ENCODE results near the gene ATXN10. TPM values are rescaled to one million over a fixed set of nuclear protein-coding genes. Genes with fewer than 3 reads are reported as not detected.

Gene ATXN10
- total and polyA plus RNA-seq, 10 of the 15 experiments (the other 5 are each of a cell fraction or from before 2014, with no cell fraction given): 29.2 to 249 (median 146) TPM

DNA sequence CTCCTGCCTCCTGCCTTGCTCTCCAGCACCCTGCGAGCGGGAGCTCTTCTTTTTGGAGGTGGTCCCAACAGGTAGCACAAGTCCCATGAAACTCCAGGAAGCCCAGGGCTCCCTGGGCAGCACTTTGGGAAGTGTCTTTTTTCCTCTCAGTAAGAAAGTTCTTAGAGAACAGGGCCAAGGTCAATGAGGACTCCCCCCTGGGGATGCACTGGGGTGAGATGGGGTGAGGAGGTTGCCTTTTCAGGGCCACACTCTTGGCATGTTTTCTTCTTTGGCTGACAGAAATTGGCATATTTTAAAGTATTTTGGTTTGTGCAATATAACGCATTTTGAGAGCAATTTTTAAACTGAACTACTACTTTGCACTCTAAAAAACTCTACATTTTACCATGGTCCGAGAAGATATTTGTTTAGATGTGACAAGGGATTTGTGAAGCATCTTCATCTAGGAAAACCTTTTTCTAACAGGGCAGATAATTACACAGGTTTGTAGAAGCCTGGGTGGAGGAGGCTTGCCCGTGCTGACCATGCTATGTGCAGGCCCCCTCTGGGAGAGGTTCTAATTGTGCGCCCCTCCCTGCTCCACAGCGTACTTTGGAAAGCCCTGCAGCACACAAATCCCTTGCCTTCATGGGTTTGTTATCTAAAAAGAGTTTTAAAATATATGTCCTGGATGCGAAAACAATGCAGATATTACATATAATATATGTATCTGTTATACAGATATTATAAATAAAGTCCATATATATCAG, 165.0 kb downstream of the ATXN10 start:
- Histone ChIP-seq H3K27ac (ENCODE audit: control insufficient read depth, insufficient read depth) (no peak overlapping the region), H3K9ac (ENCODE audit: control insufficient read depth, insufficient read depth, low read length) (no peak overlapping the region), H4K20me1 (ENCODE audit: control insufficient read depth, insufficient read depth) (no peaks in the 10 kb centered on the region), H3K4me1 (ENCODE audit: control insufficient read depth, insufficient read depth, low read length) (no peaks in the 10 kb centered on the region), H3K36me3 (ENCODE audit: control insufficient read depth in 2 of 2, insufficient read depth in 2 of 2, low read length in 1 of 2) (peaks cover 0 to 2% of the 10 kb centered on the region in 2 experiments), H3K4me2 (ENCODE audit: control insufficient read depth, insufficient read depth) (no peak overlapping the region), H3K9me3 (replicated peaks; ENCODE audit: control insufficient read depth, insufficient read depth, low read length) (no peaks in the 10 kb centered on the region), H3K79me2 (ENCODE audit: control insufficient read depth, insufficient read depth, low read length) (no peaks in the 10 kb centered on the region), H3K4me3 (no peak overlapping the region), H2AFZ (ENCODE audit: control insufficient read depth, low read depth, low read length) (no peak overlapping the region), H3K27me3 (replicated peaks in 1 of 2; ENCODE audit: control insufficient read depth in 2 of 2, insufficient read depth in 2 of 2, low read length in 1 of 2) (no peaks in the 10 kb centered on the region)
- no peak for FAIRE-seq
- intact Hi-C loops (cut with micrococcal nuclease; ENCODE audit: unreplicated experiment) (no loop called here), in situ Hi-C loops (cut with MboI) (no loop called here)
- TF ChIP-seq NR2C1 (IDR thresholded peaks at IDR 0.05) (no peak), TCF3 (IDR thresholded peaks at IDR 0.05; ENCODE audit: borderline replicate concordance, insufficient read depth, low read depth, low read length) (no peak), SMAD5 (IDR thresholded peaks at IDR 0.05; ENCODE audit: low read depth) (no peak), WRNIP1 (IDR thresholded peaks at IDR 0.05; ENCODE audit: borderline replicate concordance, low read depth, low read length) (no peak)
- no TSS peak for BruUV-seq (replicated peaks)
- no peak for DNase-seq (ENCODE audit: low read depth, low spot score)
- POLR2A ChIA-PET: no interaction called here
- WGBS (ENCODE audit: insufficient coverage, insufficient replicate concordance, low lambda C conversion rate, missing lambda C conversion rate): over 99% methylated on average over 8 of the region's 8 CpGs
- RAD21 ChIA-PET (ENCODE audit: unreplicated experiment): no interaction called here
- CTCF ChIA-PET: no interaction called here
- ATAC-seq: no peak
- SMC1A ChIA-PET (ENCODE audit: uncharacterized antibody, unreplicated experiment): no interaction called here

DNA sequence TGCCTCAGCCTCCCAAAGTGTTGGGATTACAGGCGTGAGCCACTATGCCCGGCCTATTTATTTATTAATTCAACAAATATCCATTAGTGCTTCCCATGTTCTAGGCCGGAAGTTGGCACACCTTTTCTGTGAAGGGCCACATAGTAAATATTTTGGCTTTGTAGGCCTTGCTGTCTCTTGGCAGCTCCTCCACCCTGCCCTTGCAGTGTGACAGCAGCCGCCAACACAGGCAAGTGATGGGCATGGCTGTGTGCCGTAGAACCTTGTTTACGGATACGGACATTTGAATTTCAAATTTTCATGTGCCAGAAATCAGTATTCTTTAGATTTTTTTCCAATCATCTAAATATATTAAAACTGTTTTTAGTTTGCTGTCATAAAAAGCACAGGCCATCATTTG, 165.9 kb downstream of the ATXN10 start:
- CTCF ChIA-PET: no interaction called here
- WGBS (ENCODE audit: insufficient coverage, insufficient replicate concordance, low lambda C conversion rate, missing lambda C conversion rate): 97% methylated on average over 7 of the region's 7 CpGs
- RAD21 ChIA-PET (ENCODE audit: unreplicated experiment): no interaction called here
- DNase-seq (ENCODE audit: low read depth, low spot score): no peak
- Histone ChIP-seq H3K9ac (ENCODE audit: control insufficient read depth, insufficient read depth, low read length) (no peak overlapping the region), H4K20me1 (ENCODE audit: control insufficient read depth, insufficient read depth) (no peaks in the 10 kb centered on the region), H3K79me2 (ENCODE audit: control insufficient read depth, insufficient read depth, low read length) (no peaks in the 10 kb centered on the region), H3K4me2 (ENCODE audit: control insufficient read depth, insufficient read depth) (no peak overlapping the region), H3K4me1 (ENCODE audit: control insufficient read depth, insufficient read depth, low read length) (no peaks in the 10 kb centered on the region), H3K27ac (ENCODE audit: control insufficient read depth, insufficient read depth) (no peak overlapping the region), H3K36me3 (ENCODE audit: control insufficient read depth in 2 of 2, insufficient read depth in 2 of 2, low read length in 1 of 2) (peaks cover 0 to 3% of the 10 kb centered on the region in 2 experiments), H2AFZ (ENCODE audit: control insufficient read depth, low read depth, low read length) (no peak overlapping the region), H3K27me3 (replicated peaks in 1 of 2; ENCODE audit: control insufficient read depth in 2 of 2, insufficient read depth in 2 of 2, low read length in 1 of 2) (no peaks in the 10 kb centered on the region), H3K9me3 (replicated peaks; ENCODE audit: control insufficient read depth, insufficient read depth, low read length) (no peaks in the 10 kb centered on the region), H3K4me3 (no peak overlapping the region)
- intact Hi-C loops (cut with micrococcal nuclease; ENCODE audit: unreplicated experiment) (no loop called here), in situ Hi-C loops (cut with MboI) (no loop called here)
- POLR2A ChIA-PET: no interaction called here
- FAIRE-seq: no peak
- no TSS peak for BruUV-seq (replicated peaks)
- no peak for ATAC-seq
- SMC1A ChIA-PET (ENCODE audit: uncharacterized antibody, unreplicated experiment): no interaction called here
- TF ChIP-seq RCOR1 (conservative IDR thresholded peaks at IDR 0.05; ENCODE audit: low read depth, low read length) (no peak), YY1 (IDR thresholded peaks at IDR 0.05; ENCODE audit: low read depth, low read length) (no peak), SMAD1 (IDR thresholded peaks at IDR 0.05; ENCODE audit: low read depth, partially characterized antibody) (no peak)
- TF ChIP-seq, protein P1, sequence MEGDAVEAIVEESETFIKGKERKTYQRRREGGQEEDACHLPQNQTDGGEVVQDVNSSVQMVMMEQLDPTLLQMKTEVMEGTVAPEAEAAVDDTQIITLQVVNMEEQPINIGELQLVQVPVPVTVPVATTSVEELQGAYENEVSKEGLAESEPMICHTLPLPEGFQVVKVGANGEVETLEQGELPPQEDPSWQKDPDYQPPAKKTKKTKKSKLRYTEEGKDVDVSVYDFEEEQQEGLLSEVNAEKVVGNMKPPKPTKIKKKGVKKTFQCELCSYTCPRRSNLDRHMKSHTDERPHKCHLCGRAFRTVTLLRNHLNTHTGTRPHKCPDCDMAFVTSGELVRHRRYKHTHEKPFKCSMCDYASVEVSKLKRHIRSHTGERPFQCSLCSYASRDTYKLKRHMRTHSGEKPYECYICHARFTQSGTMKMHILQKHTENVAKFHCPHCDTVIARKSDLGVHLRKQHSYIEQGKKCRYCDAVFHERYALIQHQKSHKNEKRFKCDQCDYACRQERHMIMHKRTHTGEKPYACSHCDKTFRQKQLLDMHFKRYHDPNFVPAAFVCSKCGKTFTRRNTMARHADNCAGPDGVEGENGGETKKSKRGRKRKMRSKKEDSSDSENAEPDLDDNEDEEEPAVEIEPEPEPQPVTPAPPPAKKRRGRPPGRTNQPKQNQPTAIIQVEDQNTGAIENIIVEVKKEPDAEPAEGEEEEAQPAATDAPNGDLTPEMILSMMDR (IDR thresholded peaks at IDR 0.05 in 2 of 3, conservative IDR thresholded peaks at IDR 0.05 in 1 of 3; ENCODE audit: control insufficient read depth in 2 of 3, extremely low read depth in 1 of 3, insufficient read depth in 1 of 3, low read depth in 3 of 3, low read length in 3 of 3): no peak
- TF ChIP-seq, protein P2, sequence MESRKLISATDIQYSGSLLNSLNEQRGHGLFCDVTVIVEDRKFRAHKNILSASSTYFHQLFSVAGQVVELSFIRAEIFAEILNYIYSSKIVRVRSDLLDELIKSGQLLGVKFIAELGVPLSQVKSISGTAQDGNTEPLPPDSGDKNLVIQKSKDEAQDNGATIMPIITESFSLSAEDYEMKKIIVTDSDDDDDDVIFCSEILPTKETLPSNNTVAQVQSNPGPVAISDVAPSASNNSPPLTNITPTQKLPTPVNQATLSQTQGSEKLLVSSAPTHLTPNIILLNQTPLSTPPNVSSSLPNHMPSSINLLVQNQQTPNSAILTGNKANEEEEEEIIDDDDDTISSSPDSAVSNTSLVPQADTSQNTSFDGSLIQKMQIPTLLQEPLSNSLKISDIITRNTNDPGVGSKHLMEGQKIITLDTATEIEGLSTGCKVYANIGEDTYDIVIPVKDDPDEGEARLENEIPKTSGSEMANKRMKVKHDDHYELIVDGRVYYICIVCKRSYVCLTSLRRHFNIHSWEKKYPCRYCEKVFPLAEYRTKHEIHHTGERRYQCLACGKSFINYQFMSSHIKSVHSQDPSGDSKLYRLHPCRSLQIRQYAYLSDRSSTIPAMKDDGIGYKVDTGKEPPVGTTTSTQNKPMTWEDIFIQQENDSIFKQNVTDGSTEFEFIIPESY (IDR thresholded peaks at IDR 0.05): no peak
- TF ChIP-seq, protein P3, sequence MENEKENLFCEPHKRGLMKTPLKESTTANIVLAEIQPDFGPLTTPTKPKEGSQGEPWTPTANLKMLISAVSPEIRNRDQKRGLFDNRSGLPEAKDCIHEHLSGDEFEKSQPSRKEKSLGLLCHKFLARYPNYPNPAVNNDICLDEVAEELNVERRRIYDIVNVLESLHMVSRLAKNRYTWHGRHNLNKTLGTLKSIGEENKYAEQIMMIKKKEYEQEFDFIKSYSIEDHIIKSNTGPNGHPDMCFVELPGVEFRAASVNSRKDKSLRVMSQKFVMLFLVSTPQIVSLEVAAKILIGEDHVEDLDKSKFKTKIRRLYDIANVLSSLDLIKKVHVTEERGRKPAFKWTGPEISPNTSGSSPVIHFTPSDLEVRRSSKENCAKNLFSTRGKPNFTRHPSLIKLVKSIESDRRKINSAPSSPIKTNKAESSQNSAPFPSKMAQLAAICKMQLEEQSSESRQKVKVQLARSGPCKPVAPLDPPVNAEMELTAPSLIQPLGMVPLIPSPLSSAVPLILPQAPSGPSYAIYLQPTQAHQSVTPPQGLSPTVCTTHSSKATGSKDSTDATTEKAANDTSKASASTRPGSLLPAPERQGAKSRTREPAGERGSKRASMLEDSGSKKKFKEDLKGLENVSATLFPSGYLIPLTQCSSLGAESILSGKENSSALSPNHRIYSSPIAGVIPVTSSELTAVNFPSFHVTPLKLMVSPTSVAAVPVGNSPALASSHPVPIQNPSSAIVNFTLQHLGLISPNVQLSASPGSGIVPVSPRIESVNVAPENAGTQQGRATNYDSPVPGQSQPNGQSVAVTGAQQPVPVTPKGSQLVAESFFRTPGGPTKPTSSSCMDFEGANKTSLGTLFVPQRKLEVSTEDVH (IDR thresholded peaks at IDR 0.05; ENCODE audit: low read depth, partially characterized antibody): no peak

Measured in GM12878 (cell line).